ENCODE data around the gene DDX27.

DNA sequence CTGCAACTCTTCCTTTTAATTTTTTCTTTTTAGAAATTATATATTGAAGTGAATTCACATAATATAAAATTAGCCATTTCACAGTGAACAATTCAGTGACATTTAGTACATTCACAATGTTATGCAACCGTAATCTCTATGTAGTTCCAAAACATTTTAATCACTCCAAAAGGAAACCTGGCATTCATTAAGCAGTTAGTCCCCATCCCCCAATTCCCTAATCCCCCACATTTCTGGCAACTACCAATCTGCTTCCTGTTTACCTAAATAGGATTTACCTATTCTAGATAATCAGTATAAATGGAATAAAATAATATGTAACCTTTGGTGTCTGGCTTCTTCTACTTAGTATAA is 8.5 kb upstream of the DDX27 start:
- TF ChIP-seq EZH2phosphoT487 (IDR thresholded peaks at IDR 0.05; ENCODE audit: borderline replicate concordance, low read length): no peak
- TF ChIP-seq, protein P1, sequence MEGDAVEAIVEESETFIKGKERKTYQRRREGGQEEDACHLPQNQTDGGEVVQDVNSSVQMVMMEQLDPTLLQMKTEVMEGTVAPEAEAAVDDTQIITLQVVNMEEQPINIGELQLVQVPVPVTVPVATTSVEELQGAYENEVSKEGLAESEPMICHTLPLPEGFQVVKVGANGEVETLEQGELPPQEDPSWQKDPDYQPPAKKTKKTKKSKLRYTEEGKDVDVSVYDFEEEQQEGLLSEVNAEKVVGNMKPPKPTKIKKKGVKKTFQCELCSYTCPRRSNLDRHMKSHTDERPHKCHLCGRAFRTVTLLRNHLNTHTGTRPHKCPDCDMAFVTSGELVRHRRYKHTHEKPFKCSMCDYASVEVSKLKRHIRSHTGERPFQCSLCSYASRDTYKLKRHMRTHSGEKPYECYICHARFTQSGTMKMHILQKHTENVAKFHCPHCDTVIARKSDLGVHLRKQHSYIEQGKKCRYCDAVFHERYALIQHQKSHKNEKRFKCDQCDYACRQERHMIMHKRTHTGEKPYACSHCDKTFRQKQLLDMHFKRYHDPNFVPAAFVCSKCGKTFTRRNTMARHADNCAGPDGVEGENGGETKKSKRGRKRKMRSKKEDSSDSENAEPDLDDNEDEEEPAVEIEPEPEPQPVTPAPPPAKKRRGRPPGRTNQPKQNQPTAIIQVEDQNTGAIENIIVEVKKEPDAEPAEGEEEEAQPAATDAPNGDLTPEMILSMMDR (conservative IDR thresholded peaks at IDR 0.05; ENCODE audit: low read depth, low read length): no peak
